ENCODE data around the gene HSD17B3.
"Not testable (repeated sequence)": the region's sequence is repeated elsewhere in the genome, so short reads cannot be mapped to it uniquely, and the experiment has no call there.

The HSD17B3 gene

DNA sequence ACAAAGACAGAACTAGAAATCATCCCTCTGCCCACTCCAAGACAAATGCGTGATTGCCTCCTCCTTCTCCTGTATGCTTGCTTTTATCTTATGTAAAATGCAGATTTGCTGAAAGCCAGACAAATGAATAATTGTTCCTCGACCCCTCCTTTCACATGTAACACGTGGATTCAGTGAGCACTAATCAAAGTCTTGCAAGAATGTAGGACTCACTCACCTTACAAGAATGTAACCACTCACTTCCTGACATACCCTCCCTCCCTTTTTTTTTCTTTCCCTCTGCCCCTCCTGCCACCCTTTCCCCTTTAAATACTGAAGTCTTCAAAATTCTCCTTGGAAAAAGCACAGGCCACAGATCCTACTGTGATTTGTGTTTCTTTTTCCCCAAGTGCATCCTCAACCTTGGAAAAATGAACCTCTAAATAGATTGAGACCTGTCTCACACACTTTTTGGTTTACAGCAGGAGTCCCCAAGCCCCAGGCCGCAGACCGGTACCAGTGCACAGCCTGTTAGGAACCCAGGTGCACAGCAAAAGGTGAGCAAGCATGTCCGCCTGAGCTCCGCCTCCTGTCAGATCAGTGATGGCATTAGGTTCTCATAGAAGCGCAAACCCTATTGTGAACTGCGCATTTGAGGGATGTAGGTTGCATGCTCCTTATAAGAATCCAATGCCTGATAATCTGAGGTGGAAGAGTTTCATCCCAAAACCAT, 29.4 kb upstream of the HSD17B3 start:
- DNase-seq (ENCODE audit: extremely low spot score), result no peak
- no peak for TF ChIP-seq FOXM1 (IDR thresholded peaks at IDR 0.05; ENCODE audit: borderline replicate concordance)
- TF ChIP-seq, protein P1, sequence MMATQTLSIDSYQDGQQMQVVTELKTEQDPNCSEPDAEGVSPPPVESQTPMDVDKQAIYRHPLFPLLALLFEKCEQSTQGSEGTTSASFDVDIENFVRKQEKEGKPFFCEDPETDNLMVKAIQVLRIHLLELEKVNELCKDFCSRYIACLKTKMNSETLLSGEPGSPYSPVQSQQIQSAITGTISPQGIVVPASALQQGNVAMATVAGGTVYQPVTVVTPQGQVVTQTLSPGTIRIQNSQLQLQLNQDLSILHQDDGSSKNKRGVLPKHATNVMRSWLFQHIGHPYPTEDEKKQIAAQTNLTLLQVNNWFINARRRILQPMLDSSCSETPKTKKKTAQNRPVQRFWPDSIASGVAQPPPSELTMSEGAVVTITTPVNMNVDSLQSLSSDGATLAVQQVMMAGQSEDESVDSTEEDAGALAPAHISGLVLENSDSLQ (IDR thresholded peaks at IDR 0.05), result no peak
- TF ChIP-seq ZNF384 (IDR thresholded peaks at IDR 0.05), result no peak
- no peak for TF ChIP-seq SP1 (IDR thresholded peaks at IDR 0.05)
- no peak for TF ChIP-seq LEF1 (IDR thresholded peaks at IDR 0.05; ENCODE audit: borderline replicate concordance)
- TF ChIP-seq SUZ12 (IDR thresholded peaks at IDR 0.05), result no peak
- no peak for TF ChIP-seq L3MBTL2 (conservative IDR thresholded peaks at IDR 0.05)
- no peak for TF ChIP-seq ELF4 (IDR thresholded peaks at IDR 0.05)
- no peak for TF ChIP-seq FOXK2 (IDR thresholded peaks at IDR 0.05)
- no peak for TF ChIP-seq BHLHE40 (IDR thresholded peaks at IDR 0.05; ENCODE audit: borderline replicate concordance)
- no peak for TF ChIP-seq FOXA1 (IDR thresholded peaks at IDR 0.05)
- TF ChIP-seq TARDBP (IDR thresholded peaks at IDR 0.05), result no peak
- TF ChIP-seq HDGF (IDR thresholded peaks at IDR 0.05; ENCODE audit: borderline replicate concordance), result no peak
- ChIA-PET POLR2A (no interaction called here), CTCF (interaction anchor here (0.6 kb wide), 1 partner anchor 114 kb away, joined by 4 read pairs; no protein-coding TSS in a partner anchor)

DNA sequence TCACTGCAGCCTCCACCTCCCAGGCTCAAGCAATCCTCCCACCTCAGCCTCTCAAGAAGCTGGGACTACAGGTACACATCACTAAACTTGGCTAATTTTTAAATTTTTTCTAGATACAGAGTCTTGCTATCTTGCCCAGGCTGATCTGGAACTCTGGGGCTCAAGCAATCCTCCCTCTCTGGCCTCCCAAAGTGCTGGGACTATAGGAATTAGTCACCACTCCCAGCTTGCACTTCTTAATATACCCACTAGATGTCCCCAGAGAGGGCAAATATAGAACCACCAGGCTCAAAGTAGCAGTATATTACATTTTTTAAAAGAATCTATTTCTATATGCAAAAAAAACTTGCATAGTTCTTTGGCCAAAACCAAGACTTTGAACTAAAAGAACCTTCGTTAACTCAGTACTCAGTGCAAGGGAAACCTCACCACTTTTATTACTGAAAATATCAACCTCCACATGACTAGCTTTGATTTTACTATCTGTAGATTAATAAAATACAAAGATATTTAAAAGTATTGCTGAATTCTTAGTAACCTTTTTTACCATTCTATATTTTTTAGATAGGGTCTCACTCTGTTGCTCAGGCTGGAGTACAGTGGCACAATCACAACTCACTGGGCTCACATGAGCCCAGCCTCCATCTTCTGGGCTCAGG, 25.8 kb upstream of the HSD17B3 start:
- peak; percentile 50 for DNase-seq (ENCODE audit: extremely low spot score)
- CTCF ChIA-PET, result interaction anchor here (0.7 to 1.2 kb wide), 6 partner anchors 16 to 340 kb away, joined by 3 to 7 read pairs (median 3); partner anchors contain the start of gene HABP4
- TF ChIP-seq BHLHE40 (IDR thresholded peaks at IDR 0.05; ENCODE audit: borderline replicate concordance), result no peak
- no peak for TF ChIP-seq FOXM1 (IDR thresholded peaks at IDR 0.05; ENCODE audit: borderline replicate concordance)
- TF ChIP-seq ELF4 (IDR thresholded peaks at IDR 0.05), result no peak
- TF ChIP-seq L3MBTL2 (conservative IDR thresholded peaks at IDR 0.05), result no peak
- TF ChIP-seq FOXA1 (IDR thresholded peaks at IDR 0.05), result no peak
- no peak for TF ChIP-seq ZNF384 (IDR thresholded peaks at IDR 0.05)
- TF ChIP-seq, protein P1 (IDR thresholded peaks at IDR 0.05), result no peak
- no peak for TF ChIP-seq TARDBP (IDR thresholded peaks at IDR 0.05)
- no peak for TF ChIP-seq ARNT (IDR thresholded peaks at IDR 0.05)
- TF ChIP-seq FOXK2 (IDR thresholded peaks at IDR 0.05), result no peak
- TF ChIP-seq CTBP1 (IDR thresholded peaks at IDR 0.05; ENCODE audit: borderline replicate concordance), result no peak
- no peak for TF ChIP-seq SUZ12 (IDR thresholded peaks at IDR 0.05)
- TF ChIP-seq SP1 (IDR thresholded peaks at IDR 0.05), result no peak
- no peak for TF ChIP-seq LEF1 (IDR thresholded peaks at IDR 0.05; ENCODE audit: borderline replicate concordance)
- no peak for TF ChIP-seq NFRKB (IDR thresholded peaks at IDR 0.05)
- TF ChIP-seq HDGF (IDR thresholded peaks at IDR 0.05; ENCODE audit: borderline replicate concordance), result no peak
- POLR2A ChIA-PET, result no interaction called here

DNA sequence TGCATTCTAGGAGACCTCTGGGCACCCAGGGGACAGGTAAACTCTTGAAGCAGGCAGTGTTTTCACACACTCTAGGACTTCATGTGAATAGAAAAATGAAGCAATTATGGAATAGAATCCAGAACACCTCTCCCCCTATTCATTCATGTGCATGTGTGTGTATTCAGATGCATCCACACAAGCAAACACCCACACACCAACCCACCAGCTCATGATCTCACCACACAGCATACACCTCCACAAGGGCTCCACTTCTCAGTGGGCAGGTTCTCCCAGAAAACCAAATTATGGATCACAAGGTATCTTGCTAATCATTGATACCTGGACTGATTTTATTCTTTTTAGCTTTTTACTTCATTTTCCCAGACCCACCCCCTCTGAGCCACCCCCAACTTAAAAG, 21.2 kb upstream of the HSD17B3 start:
- no peak for TF ChIP-seq ELF4 (IDR thresholded peaks at IDR 0.05)
- no peak for TF ChIP-seq HDGF (IDR thresholded peaks at IDR 0.05; ENCODE audit: borderline replicate concordance)
- no peak for DNase-seq (ENCODE audit: extremely low spot score)
- ChIA-PET POLR2A (no interaction called here), CTCF (no interaction called here)

DNA sequence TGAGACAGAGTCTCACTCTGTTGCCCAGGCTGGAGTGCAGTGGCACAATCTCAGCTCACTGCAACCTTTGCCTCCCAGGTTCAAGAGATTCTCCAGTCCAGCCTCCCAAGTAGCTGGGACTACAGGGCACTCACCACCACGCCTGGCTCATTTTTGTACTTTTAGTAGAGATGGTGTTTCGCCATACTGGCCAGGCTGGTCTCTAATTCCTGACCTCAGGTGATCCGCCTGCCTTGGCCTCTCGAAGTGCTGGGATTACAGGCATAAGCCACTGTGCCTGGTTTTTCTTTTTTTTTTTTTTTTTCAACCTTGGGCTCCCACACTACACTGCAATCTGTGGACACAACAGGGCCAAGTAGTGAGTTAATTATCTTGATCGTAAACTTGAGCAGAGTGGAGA, 20.8 kb upstream of the HSD17B3 start:
- POLR2A ChIA-PET; DNase-seq (ENCODE audit: extremely low spot score); CTCF ChIA-PET: not testable (repeated sequence)

DNA sequence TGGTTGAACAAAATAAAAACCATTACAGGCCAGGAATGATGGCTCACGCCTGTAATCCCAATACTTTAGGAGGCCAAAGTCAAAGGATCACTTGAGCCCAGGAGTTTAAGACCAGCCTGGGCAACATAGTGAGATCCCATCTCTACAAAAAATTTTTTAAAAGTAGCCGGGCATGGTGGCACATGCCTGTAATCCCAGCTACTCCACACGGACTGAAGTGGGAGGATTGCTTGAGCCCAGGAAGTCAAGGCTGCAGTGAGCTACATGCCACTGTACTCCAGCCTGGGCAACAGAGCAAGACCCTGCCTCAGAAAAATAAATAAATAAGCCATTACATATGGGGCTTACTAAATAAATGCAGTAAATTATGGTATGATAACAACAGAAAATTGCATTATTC, 20.2 kb upstream of the HSD17B3 start:
- POLR2A ChIA-PET; CTCF ChIA-PET; DNase-seq (ENCODE audit: extremely low spot score): not testable (repeated sequence)

DNA sequence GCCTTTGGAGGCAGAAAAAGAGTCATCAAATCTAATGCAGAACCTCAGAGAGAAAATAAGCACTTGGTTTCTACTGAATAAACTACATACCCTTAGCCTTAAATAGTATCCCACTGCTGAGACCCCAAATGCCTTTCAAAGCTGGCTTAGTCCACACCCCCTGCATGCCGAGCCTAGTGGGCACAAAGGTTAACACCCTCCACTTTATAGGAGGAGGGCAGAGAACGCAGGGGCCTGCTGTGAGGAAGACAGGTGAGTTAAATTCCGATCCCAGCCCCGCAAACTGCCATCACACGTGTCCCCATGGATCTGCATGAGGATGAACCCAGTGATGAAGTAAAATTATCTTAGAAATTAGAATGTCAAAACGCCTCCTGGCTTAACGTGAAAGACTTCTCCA, 19.5 kb upstream of the HSD17B3 start:
- CTCF ChIA-PET, result no interaction called here
- DNase-seq (ENCODE audit: extremely low spot score), result no peak
- POLR2A ChIA-PET, result no interaction called here
- no peak for TF ChIP-seq ZNF384 (IDR thresholded peaks at IDR 0.05)
- no peak for TF ChIP-seq NFRKB (IDR thresholded peaks at IDR 0.05)
- no peak for TF ChIP-seq FOXM1 (IDR thresholded peaks at IDR 0.05; ENCODE audit: borderline replicate concordance)
- TF ChIP-seq HDGF (IDR thresholded peaks at IDR 0.05; ENCODE audit: borderline replicate concordance), result no peak
- TF ChIP-seq ELF4 (IDR thresholded peaks at IDR 0.05), result no peak
- TF ChIP-seq SP1 (IDR thresholded peaks at IDR 0.05), result no peak
- no peak for TF ChIP-seq BHLHE40 (IDR thresholded peaks at IDR 0.05; ENCODE audit: borderline replicate concordance)
- TF ChIP-seq SUZ12 (IDR thresholded peaks at IDR 0.05), result no peak

DNA sequence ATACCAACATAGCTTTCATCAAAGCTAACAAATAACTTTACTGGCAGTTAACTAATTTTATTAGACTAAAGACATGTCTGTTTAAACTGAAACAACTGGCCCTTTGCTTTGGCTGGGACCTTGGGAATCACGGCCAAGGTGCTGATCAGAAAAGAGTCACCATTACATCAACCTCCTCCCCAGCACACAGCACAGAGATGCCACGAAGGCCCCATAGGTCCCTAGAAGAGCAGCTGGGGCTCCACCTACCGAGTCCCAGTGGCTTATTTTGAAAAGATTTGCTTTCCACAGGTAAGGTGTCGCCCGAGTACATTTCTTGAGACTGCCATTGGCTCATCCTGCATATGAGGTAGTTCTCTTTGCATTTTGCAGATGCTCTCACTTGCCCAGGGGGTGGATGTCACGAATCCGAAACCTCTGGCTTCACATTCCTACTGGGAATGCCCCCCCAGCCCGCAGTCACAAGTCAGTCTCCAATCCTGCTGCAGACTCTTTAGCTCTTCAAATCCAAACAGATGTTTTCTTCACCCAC, 18.8 kb upstream of the HSD17B3 start:
- POLR2A ChIA-PET, result no interaction called here
- CTCF ChIA-PET, result interaction anchor here (0.9 kb wide), 1 partner anchor 12 kb away, joined by 3 read pairs; no protein-coding TSS in a partner anchor
- TF ChIP-seq TARDBP (IDR thresholded peaks at IDR 0.05) (no peak), SUZ12 (IDR thresholded peaks at IDR 0.05) (no peak), L3MBTL2 (conservative IDR thresholded peaks at IDR 0.05) (no peak), ZNF384 (IDR thresholded peaks at IDR 0.05) (no peak), BHLHE40 (IDR thresholded peaks at IDR 0.05; ENCODE audit: borderline replicate concordance) (no peak), NFRKB (IDR thresholded peaks at IDR 0.05) (no peak), ELF4 (IDR thresholded peaks at IDR 0.05) (no peak), LEF1 (IDR thresholded peaks at IDR 0.05; ENCODE audit: borderline replicate concordance) (no peak), HDGF (IDR thresholded peaks at IDR 0.05; ENCODE audit: borderline replicate concordance) (no peak), FOXA1 (IDR thresholded peaks at IDR 0.05) (no peak), FOXM1 (IDR thresholded peaks at IDR 0.05; ENCODE audit: borderline replicate concordance) (no peak), ARNT (IDR thresholded peaks at IDR 0.05) (no peak), SP1 (IDR thresholded peaks at IDR 0.05) (no peak), FOXK2 (IDR thresholded peaks at IDR 0.05) (no peak), CTBP1 (IDR thresholded peaks at IDR 0.05; ENCODE audit: borderline replicate concordance) (no peak)
- TF ChIP-seq, protein P1 (IDR thresholded peaks at IDR 0.05), result no peak
- DNase-seq (ENCODE audit: extremely low spot score), result no peak
